WTC11 (cell line): ENCODE data around the gene ZNF774. TPM values are rescaled to one million over a fixed set of nuclear protein-coding genes. Genes with fewer than 3 reads are reported as not detected.

ENCODE experiments used
- CBFB ChIP-seq: sonication (generic); formaldehyde crosslinking; IDR thresholded peaks from 2 replicates; pipeline ENCODE4 v1.8.1; 2022; ENCODE audit warnings: mild to moderate bottlenecking, low read depth, missing genetic modification reagents
- CREM ChIP-seq: sonication (generic); formaldehyde crosslinking; IDR thresholded peaks from 2 replicates; pipeline ENCODE4 v1.8.1; 2022; ENCODE audit warnings: mild to moderate bottlenecking, missing genetic modification reagents, moderate library complexity
- ELF4 ChIP-seq: sonication (generic); formaldehyde crosslinking; IDR thresholded peaks from 2 replicates; pipeline ENCODE4 v1.8.1; 2022; ENCODE audit warnings: low read depth, mild to moderate bottlenecking, moderate library complexity, missing genetic modification reagents
- FOXP4 ChIP-seq: sonication (generic); formaldehyde crosslinking; IDR thresholded peaks from 2 replicates; pipeline ENCODE4 v1.8.0; 2022; ENCODE audit warnings: mild to moderate bottlenecking, missing genetic modification reagents
- GABPB1 ChIP-seq: sonication (generic); formaldehyde crosslinking; IDR thresholded peaks from 2 replicates; pipeline ENCODE4 v1.8.1; 2023; ENCODE audit warnings: mild to moderate bottlenecking, missing genetic modification reagents
- GTF2I ChIP-seq: fragments of 250-450 bp; sonication (Bioruptor Pico); conservative IDR thresholded peaks from 2 replicates; pipeline ENCODE4 v1.4.0; 2021; ENCODE audit warnings: mild to moderate bottlenecking
- NR1H2 ChIP-seq: sonication (generic); formaldehyde crosslinking; IDR thresholded peaks from 2 replicates; pipeline ENCODE4 v1.9.0; 2021; ENCODE audit warnings: mild to moderate bottlenecking, moderate library complexity, missing genetic modification reagents
- SP1 ChIP-seq: sonication (generic); formaldehyde crosslinking; conservative IDR thresholded peaks from 2 replicates; pipeline ENCODE4 v1.8.1; 2022; ENCODE audit warnings: missing genetic modification reagents
- TCF7 ChIP-seq: sonication (generic); formaldehyde crosslinking; IDR thresholded peaks from 2 replicates; pipeline ENCODE4 v1.8.0; 2022; ENCODE audit warnings: mild to moderate bottlenecking, low read depth, missing genetic modification reagents, moderate library complexity
- TEAD1 ChIP-seq: sonication (generic); formaldehyde crosslinking; IDR thresholded peaks from 2 replicates; pipeline ENCODE4 v1.8.0; 2022; ENCODE audit warnings: mild to moderate bottlenecking, missing genetic modification reagents
- TEAD4 ChIP-seq: sonication (generic); formaldehyde crosslinking; IDR thresholded peaks from 2 replicates; pipeline ENCODE4 v1.8.0; 2022; ENCODE audit warnings: mild to moderate bottlenecking, missing genetic modification reagents
- ZNF416 ChIP-seq: fragments of 250-450 bp; sonication (Bioruptor Pico); IDR thresholded peaks from 2 replicates; pipeline ENCODE4 v1.9.0; 2021; ENCODE audit warnings: mild to moderate bottlenecking, inconsistent platforms
- ZNF423 ChIP-seq: fragments of 250-450 bp; sonication (Bioruptor Pico); IDR thresholded peaks from 2 replicates; pipeline ENCODE4 v2.1.2; 2022; ENCODE audit warnings: mild to moderate bottlenecking, moderate library complexity
- ZNF671 ChIP-seq: fragments of 250-450 bp; sonication (Bioruptor Pico); IDR thresholded peaks from 2 replicates; pipeline ENCODE4 v1.8.0; 2021; ENCODE audit warnings: mild to moderate bottlenecking
- total RNA-seq: library from RNA; stranded (reverse); gene quantifications from 3 replicates; pipeline ENCODE4 v1.2.3, GENCODE V29; 2021
- TF ChIP-seq, protein P1 (sequence below): fragments of 250-450 bp; sonication (Bioruptor Pico); conservative IDR thresholded peaks from 2 replicates; pipeline ENCODE4 v1.9.0; 2021; ENCODE audit warnings: mild to moderate bottlenecking
- TF ChIP-seq, protein P2 (sequence below): fragments of 250-450 bp; sonication (Bioruptor Pico); IDR thresholded peaks from 2 replicates; pipeline ENCODE4 v1.9.0; 2021; ENCODE audit warnings: moderate library complexity, mild to moderate bottlenecking, inconsistent platforms, borderline replicate concordance
- TF ChIP-seq, protein P3 (sequence below): sonication (generic); formaldehyde crosslinking; IDR thresholded peaks from 2 replicates; pipeline ENCODE4 v1.8.0; 2023; ENCODE audit warnings: missing genetic modification reagents, mild to moderate bottlenecking, borderline replicate concordance
- TF ChIP-seq, protein P4 (sequence below): sonication (generic); formaldehyde crosslinking; IDR thresholded peaks from 2 replicates; pipeline ENCODE4 v1.8.0; 2023; ENCODE audit warnings: mild to moderate bottlenecking, missing genetic modification reagents
- TF ChIP-seq, protein P5 (sequence below): sonication (generic); formaldehyde crosslinking; IDR thresholded peaks from 2 replicates; pipeline ENCODE4 v1.8.0; 2022; ENCODE audit warnings: mild to moderate bottlenecking, missing genetic modification reagents

The ZNF774 gene
- total RNA-seq, 1 experiment from 2014 or later: 2.6 TPM

- TF ChIP-seq, protein P1, sequence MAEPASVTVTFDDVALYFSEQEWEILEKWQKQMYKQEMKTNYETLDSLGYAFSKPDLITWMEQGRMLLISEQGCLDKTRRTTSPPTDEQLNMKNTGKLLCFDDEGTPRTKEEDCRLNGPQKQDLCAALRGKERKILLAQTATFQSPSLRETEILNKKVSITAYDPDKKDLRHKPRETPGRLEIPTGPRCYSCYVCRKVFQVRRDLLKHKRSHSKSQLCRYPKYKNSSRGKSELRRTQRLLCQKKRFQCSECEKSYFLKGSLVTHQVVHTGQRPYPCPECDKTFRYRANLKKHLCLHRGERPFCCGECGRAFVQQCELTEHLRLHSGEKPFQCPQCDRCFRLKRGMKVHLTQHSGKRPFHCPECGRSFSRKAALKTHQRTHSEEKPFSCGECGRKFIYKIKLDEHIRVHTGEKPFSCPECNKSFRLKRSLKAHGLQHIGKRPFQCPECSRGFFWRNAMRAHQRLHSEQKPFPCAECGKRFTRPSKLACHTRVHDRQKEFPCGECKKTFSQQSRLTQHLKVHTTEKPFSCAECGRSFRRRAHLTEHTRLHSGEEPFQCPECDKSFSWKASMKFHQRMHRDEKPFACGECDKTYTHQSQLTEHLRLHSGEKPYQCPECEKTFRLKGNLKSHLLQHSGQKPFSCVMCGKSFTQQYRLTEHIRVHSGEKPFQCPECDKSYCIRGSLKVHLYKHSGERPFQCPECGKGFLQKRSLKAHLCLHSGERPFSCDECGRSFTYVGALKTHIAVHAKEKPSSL (CRISPR knock-in tag): no peak
- TF ChIP-seq ELF4 (no peak), TEAD4 (no peak), TEAD1 (no peak), ZNF423 (CRISPR knock-in tag) (no peak), GABPB1 (CRISPR knock-in tag) (peak; percentile 48; the same call in 1 of the 2 replicates), TCF7 (no peak), GTF2I (CRISPR knock-in tag) (no peak), FOXP4 (no peak), CREM (CRISPR knock-in tag) (no peak), NR1H2 (no peak), CBFB (CRISPR knock-in tag) (0 out of 2 replicates have a peak, but pooled peaks have one; percentile 23), ZNF671 (no peak), SP1 (CRISPR knock-in tag) (peak; percentile 73), ZNF416 (CRISPR knock-in tag) (no peak)
- TF ChIP-seq, protein P2, sequence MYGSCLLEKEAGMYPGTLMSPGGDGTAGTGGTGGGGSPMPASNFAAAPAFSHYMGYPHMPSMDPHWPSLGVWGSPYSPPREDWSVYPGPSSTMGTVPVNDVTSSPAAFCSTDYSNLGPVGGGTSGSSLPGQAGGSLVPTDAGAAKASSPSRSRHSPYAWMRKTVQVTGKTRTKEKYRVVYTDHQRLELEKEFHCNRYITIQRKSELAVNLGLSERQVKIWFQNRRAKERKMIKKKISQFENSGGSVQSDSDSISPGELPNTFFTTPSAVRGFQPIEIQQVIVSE (CRISPR knock-in tag): no peak
- TF ChIP-seq, protein P3, sequence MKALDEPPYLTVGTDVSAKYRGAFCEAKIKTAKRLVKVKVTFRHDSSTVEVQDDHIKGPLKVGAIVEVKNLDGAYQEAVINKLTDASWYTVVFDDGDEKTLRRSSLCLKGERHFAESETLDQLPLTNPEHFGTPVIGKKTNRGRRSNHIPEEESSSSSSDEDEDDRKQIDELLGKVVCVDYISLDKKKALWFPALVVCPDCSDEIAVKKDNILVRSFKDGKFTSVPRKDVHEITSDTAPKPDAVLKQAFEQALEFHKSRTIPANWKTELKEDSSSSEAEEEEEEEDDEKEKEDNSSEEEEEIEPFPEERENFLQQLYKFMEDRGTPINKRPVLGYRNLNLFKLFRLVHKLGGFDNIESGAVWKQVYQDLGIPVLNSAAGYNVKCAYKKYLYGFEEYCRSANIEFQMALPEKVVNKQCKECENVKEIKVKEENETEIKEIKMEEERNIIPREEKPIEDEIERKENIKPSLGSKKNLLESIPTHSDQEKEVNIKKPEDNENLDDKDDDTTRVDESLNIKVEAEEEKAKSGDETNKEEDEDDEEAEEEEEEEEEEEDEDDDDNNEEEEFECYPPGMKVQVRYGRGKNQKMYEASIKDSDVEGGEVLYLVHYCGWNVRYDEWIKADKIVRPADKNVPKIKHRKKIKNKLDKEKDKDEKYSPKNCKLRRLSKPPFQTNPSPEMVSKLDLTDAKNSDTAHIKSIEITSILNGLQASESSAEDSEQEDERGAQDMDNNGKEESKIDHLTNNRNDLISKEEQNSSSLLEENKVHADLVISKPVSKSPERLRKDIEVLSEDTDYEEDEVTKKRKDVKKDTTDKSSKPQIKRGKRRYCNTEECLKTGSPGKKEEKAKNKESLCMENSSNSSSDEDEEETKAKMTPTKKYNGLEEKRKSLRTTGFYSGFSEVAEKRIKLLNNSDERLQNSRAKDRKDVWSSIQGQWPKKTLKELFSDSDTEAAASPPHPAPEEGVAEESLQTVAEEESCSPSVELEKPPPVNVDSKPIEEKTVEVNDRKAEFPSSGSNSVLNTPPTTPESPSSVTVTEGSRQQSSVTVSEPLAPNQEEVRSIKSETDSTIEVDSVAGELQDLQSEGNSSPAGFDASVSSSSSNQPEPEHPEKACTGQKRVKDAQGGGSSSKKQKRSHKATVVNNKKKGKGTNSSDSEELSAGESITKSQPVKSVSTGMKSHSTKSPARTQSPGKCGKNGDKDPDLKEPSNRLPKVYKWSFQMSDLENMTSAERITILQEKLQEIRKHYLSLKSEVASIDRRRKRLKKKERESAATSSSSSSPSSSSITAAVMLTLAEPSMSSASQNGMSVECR (CRISPR knock-in tag): peak; percentile 54; the same call in 1 of the 2 replicates
- TF ChIP-seq, protein P4, sequence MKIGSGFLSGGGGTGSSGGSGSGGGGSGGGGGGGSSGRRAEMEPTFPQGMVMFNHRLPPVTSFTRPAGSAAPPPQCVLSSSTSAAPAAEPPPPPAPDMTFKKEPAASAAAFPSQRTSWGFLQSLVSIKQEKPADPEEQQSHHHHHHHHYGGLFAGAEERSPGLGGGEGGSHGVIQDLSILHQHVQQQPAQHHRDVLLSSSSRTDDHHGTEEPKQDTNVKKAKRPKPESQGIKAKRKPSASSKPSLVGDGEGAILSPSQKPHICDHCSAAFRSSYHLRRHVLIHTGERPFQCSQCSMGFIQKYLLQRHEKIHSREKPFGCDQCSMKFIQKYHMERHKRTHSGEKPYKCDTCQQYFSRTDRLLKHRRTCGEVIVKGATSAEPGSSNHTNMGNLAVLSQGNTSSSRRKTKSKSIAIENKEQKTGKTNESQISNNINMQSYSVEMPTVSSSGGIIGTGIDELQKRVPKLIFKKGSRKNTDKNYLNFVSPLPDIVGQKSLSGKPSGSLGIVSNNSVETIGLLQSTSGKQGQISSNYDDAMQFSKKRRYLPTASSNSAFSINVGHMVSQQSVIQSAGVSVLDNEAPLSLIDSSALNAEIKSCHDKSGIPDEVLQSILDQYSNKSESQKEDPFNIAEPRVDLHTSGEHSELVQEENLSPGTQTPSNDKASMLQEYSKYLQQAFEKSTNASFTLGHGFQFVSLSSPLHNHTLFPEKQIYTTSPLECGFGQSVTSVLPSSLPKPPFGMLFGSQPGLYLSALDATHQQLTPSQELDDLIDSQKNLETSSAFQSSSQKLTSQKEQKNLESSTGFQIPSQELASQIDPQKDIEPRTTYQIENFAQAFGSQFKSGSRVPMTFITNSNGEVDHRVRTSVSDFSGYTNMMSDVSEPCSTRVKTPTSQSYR (CRISPR knock-in tag): no peak
- TF ChIP-seq, protein P5, sequence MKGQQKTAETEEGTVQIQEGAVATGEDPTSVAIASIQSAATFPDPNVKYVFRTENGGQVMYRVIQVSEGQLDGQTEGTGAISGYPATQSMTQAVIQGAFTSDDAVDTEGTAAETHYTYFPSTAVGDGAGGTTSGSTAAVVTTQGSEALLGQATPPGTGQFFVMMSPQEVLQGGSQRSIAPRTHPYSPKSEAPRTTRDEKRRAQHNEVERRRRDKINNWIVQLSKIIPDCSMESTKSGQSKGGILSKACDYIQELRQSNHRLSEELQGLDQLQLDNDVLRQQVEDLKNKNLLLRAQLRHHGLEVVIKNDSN (CRISPR knock-in tag): no peak
Observed at GRCh38 chr15:90387534-90388461, 35.7 kb downstream of the ZNF774 start, which contains the start of gene IQGAP1 (continued).
